HG02981 (cell line): ENCODE data around the gene TRPV5.

Experiments used
- ATAC-seq: cut with Tn5 transposase; IDR thresholded peaks from one replicate; pipeline ENCODE4 v1.9.1; 2021; ENCODE audit warnings: mild to moderate bottlenecking, moderate library complexity; ENCODE audit not compliant: unreplicated experiment

TRPV5 gene

DNA sequence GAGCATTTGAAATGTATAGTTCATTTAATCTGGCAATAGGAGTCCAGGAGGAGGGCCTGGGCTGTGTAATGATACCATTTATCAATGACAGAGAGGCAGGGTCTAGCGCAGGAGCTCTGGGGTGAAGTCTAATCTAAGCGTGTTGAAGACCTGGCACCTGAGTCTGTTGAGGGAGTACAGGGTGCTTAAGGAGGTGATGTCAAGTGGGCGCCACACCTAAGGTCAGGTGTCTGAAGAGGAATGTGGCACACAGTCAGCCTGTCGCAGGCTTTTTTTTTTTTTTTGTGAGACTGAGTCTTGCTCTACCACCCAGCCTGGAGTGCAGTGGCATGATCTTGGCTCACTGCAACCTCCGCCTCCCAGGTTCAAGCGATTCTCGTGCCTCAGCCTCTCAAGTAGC, 8.0 kb upstream of the TRPV5 start:
- no peak for ATAC-seq

DNA sequence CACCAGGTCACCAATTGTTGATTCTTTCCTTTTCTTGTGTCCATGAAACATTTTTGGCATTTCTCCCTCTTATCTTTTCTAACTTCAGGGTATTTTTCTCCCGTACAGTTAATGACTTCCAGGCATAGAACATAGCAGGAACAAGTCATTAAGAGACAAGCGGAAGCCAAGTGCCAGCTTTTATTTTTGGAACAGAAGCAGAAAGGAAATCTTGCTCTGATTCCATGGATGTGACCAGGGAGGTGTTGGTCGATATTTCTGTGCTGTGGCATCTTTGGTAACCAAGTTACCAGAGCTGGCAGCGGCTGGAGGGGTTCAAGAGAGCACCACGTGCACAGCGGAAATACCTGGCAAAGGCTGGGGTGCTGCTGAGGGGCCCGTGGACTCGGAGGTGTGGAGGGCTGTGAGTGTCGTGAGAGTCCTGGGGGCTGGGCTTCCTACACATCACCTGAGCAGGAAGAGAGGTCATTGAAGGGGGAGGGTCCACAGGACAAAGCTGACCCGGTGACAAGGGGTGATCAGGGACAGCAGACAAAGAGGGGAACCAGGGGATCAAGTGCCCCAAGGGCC, 7.5 kb upstream of the TRPV5 start:
- ATAC-seq: no peak

DNA sequence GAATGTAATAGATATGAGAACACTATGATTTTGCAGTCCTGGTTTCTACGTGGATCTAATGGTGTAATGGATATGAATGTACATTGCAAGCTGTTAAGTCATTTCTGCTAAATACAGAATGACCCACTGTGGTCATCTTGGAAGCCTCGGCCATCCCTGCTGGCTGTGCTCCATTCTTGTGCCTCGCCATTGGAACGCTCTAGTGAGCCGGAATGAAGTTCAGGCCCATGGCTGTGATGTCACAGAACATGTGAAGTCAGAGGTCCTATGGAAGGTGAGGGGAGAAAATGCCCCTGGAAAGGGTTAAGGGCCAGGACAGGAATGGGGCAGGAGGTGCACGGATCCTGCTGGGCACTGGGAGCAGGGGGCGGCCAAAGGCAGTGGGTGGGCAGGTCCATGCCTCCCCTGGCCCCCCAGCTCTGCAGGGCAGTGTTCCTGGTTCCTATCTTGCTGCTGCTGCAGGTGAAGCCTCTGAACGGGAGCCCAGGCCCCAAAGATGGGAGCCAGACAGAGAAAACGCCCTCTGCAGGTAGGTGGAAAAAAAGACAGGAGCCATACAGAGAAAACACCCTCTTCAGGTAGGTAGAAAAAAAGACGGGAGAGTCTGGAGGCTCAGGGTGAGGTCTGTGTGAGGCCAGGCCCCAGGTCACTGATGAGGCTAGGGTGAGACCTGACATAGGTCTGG, 5.8 kb upstream of the TRPV5 start, which contains the start of gene LLCFC1:
LLCFC1 (plus strand) TSS at position 259 of the 685 bp plus-strand sequence; CDS start at position 397, 138 bp downstream.
- no peak for ATAC-seq

DNA sequence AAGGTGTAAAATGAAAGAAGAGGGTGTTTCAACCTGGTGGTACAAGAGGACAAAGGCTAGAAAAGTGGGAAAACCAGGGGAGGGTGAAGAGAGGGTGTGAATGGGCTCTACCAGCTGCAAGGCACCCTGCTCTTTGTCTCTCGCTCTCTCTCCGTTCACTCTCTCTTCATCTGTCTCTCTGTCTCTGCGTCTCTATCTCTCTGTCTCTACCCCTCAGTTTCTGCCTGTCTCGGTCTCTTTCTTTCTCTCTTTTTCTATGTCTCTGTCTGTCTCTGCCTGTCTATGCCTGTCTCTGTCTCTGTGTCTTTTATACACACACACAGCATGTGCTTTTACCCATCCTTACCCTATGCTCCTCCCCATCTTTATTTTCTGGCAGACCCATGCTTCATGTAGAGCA, 5.1 kb upstream of the TRPV5 start:
- no peak for ATAC-seq

DNA sequence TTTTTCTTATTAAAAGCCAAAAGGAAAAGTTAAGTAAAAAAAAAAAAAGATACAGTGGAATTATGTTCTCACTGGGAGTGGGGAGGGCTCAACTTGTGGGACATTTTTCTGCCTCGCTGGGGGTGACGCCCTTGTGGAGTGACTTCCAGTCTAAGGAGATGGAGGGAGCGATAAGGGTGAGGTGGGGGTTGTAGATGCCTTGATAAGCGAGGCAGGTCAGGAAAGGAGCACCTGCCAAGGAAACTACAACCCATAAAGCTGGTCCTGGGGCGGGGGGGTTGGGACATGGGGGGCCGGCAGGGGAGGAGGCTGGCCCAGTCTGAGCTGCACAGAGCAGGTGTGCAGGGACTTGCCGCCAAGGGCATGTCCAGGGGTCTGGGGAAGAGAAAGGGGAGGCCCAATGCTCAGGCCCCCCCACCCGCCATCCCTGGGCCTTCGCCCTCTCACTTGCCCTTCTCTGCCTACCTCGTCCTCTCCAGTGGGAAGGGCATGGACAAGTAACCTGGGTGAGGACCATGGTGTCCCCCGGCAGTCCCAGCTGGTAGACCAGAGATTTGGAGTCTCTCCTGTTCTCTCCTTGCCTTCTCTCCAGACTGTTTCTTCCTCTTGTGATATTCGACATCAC, 2.5 kb upstream of the TRPV5 start:
- no peak for ATAC-seq

DNA sequence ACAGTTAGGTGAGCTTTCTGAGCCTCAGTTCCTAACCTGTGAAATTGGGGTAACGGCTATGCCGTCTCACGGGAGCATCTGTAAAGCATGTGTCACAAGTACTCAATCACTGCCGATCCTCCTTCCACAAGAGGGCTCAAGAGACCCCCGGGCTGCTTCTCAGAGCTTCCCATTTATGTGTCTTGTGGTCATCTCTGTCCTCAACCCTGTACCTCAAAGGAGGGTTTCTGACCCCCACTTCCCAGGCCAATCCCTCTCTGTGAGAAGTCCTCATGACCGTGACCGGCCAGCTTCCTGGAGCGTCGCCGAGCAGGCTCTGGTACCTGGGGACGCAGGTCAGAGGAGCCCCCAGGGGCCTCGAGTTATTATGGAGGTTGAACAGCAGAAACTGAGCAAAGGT, 510 bp upstream of the TRPV5 start:
- no peak for ATAC-seq

DNA sequence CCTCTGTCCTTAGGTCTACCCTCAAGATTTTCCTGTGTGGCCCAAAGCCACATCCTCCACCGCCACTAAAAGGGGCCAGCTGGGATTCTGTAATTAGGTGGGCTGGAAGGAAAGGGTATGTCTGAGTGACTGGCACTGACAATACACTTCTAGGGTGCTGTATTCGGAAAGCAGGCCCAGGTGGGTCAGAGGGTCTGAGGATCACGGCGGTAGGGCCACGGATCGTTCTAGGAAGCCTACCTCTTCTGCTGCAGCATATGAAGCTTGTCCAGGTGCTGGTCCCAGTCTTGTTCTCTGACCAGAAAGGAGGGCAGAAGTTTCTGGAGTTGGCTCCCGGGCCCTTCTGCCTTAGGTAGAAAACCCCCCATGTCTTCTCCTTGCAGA, 462 bp downstream of the TRPV5 start:
- ATAC-seq: no peak

DNA sequence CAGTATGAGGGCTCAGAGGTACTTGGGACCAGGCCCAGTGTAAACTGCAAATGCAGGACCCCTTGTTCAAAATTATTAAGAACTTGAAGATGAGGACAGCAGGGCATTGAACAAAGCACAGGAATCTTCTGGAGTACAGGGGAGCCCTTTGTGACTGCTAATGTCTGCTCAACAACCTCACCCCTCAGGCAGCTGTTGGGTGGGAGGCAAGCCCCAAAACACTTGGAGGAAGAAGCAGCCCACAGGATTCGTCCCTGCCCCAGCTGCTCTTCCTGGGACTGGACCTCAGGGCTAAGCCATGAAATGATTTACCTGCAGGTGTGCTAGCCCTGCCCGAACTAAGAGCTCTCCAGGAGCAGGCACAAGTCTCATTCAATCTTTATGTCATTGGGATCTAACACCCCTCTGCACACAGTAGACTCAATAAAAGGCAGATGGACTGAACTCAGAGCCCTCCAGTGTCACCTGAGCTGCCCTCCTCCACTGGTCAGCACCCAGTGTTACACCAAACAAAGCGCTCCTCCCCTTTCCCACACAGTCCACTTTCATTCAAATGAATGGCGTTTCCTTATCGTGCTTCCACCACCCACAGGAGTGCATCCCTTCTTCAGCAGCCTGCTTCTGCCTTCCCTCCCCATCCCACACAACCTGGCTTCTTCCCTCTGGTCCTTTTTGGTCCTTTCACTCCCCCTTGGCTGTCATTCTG, 1.0 kb downstream of the TRPV5 start:
- no peak for ATAC-seq

DNA sequence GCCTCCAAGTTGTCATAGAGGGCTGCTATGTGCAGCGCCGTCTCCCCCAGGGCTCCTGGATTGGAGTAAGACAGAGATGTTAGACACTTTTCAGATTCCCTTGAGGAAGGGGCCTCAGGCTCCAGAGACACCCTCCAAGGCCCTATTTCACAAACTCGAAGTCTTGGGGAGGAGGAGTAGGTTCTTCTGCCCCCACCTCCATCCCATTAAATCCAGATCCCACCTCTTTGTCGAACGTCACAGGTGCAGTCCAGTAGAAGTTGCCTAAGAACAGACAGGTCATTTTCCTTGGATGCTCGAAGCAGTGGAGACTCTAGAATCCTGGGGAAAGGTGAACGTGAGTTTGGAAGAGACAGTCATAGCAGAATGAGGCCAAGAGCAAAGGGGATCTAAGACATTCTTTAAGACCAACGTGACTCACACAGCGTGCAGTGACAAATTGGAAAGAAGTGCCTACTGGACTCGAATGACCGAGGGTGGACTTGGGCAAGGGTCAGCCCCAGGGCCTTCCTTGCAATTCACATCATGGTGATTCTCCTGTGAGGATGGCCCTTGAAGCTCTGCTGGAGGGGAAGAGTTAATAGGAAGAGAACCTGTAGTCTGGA, 3.3 kb downstream of the TRPV5 start:
- ATAC-seq: no peak

DNA sequence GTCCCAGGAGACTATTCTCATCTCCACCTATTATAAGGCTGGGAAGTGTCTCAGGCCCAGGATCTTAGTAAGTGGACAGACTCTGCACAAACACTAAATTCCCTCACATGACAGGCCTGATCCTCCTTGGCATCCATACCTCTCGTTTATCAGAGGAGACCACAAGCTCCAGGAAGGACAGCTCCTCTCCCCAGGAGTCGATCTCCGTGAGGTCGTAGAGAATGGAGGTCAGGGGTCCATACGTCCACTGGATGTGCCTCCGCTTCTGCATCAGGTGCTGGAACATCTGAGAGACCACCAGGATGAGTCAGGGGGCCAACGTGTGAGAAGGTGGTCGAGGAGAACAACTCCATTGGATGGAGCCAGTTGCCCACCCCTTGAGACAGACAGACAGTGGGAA, 5.6 kb downstream of the TRPV5 start:
- no peak for ATAC-seq

DNA sequence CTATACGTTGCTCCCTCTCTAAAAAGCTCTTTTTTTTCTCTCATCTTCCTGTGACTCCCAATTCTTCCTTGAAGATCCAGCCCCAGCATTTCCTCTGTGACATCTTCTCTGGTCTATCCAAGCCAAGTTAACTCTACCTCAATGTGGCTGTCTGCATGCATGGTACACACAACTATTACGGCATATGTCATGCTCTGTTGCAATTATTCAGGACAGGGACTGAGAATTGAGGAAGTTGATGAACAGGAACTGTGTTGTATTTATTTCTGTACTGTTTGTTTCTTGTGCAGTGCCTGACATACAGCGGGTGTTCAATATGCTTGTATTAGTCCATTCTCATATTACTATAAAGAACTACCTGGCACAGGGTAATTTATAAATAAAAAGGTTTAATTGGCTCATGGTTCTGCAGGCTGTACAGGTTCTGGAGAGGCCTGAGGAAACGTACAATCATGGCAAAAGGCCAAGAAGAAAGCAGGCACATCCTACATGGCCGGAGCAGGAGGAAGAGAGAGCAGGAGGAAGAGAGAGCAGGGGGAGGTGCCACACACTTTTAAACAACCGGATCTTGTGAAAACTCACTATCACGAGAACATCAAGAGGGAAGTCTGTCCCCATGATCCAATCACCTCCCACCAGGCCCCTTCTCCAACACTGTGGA, 6.3 kb downstream of the TRPV5 start:
- no peak for ATAC-seq

DNA sequence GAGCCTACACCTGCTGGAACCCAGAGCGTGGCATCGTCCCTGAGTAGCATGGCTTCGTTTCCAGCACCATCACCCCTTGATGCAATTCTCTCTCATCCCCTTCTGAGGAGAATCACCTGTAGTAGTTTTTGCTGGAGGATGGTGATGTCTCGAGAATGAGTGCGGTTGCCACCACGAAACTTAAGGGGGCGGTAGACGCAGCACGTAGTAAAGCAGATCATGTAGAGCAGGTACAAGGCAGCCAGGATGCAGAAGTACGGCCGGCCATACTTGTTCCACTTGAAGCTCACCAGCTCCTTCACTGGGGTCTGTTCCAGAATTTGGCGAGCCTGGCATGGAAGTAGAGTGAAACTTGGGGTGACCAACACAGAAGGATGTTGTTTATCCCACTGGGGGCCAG, 8.1 kb downstream of the TRPV5 start:
- ATAC-seq: no peak

DNA sequence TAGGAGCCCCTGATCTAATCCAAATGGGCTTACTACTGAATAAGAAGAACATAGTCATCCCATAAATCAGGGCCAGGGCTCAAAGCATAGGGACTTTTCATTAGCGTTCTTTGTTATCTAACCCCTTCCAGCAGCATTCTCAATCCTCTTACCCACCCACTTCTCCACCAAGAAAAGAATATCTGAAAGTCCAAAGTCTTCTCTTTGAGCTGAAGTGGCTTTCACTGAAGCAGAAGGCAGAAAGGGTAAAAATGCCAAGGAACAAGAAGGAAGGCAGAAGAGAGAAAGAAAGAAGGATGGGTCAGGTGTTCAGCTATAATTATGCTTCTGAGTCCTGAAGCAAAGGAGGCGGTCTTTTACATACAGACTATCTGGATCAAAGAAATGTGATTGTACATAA, 10.2 kb downstream of the TRPV5 start:
- ATAC-seq: no peak

DNA sequence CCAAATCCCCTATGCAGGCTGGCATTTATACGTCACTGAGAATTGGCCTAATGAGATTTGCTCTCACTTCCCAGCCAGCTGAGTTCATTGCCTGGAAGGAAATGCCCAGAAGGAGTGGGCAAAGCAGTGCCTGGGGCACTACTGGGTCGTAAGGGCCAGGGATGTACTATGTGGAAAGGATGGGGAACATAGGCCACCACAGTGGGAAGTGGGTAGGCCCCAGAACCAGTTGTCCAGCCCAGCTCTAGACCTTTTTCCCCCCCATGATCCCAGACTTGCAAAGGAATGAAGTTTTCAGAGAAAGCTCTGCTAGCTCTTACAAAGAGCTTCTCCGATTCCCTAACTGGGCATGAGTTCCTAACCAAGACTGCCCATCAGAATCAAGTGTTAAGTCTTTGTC, 13.9 kb downstream of the TRPV5 start:
- ATAC-seq: no peak

DNA sequence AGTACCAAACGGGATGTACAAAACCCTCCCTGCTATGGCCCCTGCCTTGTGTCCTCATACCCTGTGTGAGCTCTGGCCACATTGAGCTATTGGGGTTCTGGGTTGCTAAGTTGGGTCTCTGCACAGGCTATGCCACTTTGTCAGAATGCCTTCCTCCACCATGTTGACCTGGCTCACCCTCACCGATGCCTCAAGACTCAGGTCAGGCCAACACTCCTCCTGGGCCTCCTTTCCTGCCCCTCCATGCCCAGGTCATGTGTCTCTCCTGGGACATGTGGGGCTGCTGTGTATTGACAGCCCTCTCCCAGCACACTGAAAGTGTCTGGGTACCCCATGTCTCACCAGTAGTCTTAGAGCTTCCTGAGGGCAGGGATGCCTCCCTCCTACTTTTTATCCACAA, 14.6 kb downstream of the TRPV5 start:
- ATAC-seq: no peak

DNA sequence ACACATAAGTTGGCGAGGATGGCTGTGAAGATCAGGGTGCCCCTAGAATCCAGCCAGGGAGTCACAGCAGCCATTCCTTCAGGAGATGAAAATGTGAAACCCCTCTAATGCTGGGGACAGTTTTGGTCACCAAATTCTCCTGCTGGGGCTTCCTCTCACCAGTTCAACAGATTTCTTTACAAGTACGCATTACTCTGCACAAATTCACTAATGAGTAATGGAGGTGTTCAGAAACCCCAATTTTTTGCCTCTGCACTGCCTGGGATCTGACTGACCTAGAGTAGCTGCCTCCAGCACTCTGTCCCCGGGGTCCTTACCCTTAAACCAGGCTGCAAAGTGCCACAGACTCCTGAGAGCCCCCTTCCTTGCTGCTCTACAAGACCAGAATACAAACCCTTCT, 16.1 kb downstream of the TRPV5 start:
- ATAC-seq: no peak

DNA sequence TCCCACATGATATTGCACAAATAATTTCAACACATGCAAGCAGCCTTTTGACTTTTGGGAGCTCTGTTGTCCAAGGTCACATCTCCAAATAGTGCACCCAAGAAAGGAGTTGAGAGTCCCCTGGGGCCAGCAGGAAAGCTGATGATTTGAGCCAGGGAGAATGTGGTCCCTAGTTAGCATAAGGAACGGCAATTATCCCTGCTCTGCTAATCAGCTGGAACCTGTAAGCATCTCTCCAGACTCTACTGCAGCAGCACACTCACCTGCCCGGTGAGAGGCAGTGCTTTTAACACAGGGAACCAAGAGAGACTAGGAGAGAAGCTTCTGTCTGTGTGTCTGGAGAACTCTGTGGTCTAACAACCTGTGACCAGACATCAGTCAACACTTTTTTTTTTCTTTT, 17.0 kb downstream of the TRPV5 start:
- no peak for ATAC-seq

DNA sequence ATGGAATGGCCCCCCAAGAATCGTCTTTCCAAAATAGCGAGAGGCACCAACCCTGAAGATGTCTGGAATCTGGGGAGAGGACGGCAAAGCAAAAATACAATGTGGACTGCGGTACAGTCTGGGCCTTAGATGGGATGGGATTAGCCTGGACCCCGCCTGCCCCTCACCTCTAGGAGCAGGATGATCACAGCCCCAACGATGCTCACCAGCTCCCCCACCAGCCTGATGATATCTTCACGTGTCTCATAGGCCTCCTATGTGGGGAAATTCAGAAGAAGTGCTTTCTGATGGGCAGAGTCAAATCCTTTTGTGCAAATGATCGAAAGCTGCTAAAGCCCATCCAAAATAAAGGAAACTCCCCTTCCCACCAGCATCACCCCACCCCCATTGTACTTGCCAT, 18.2 kb downstream of the TRPV5 start:
- no peak for ATAC-seq

DNA sequence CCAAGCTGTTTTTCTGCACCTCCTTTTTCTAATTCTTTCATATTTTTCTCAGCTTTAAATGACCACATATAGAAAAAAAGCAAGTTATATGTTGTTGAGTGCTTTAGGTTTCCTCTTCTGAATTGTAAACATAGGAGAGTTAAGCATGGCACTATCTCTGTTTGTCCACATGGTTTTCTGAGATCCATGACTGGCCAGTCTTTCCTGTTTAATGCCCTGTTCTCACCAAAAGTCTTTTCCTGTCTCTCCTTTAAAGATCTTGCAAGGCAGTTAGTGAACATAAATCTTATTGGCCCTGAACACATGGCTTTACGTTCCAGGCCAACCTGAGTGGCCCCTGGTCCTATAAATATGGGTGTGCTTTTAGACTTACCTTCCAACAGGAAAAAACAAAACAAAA, 19.4 kb downstream of the TRPV5 start:
- no peak for ATAC-seq

DNA sequence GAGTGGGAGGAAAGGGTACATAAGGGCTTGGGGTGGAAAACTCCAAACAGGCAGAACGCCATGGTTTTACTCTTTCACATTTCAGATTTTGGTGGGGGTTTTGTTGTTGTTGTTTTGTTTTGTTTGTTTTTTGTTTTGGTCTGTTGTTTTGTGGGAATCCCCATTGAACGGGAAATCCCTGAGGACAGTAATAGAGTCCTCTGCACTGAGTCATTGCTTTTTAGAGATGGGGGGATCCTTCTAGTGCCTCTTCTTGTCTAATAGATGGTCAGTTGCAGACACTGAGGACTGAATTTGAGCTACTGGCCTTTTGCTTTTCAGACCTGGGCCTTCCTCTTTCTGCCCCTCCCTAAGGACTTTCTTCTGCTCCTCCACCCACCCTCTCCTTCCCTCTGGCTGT, 20.0 kb downstream of the TRPV5 start:
- ATAC-seq: no peak

DNA sequence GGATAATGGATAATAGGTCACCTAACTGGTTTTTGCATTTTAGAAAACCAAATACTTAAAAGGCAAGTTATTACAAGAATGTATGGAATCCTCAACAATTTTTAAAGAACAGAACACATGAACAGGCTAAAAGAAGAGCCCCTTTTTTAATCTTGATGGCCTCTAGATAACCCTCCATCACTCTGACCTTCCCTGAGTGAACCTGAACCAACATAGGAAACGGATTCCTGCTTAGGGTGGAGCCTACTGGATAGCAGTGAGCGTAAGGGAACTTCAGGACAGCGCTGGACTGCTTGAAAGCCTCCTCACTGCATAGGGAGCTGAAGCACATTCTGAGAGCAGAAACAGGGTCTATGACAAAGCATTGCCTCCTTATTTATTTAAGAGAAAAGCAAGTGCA, 20.5 kb downstream of the TRPV5 start:
- no peak for ATAC-seq
